Peyer's patch (tissue), 4 donors: ENCODE data around the gene TSEN54. TPM values are rescaled to one million over a fixed set of nuclear protein-coding genes. Genes with fewer than 3 reads are reported as not detected.

Source experiments
- DNase-seq, 3 donors: peaks; one replicate each; pipeline ENCODE4 v3.0.0-alpha.2; 2017 to 2019
- H3K27ac ChIP-seq, 4 donors: fragments of 200-600 bp; sonication (generic); one replicate each; pipeline ENCODE4 v1.5.1; 2016 to 2019
- H3K27me3 ChIP-seq, 2 donors: fragments of 200-600 bp; sonication (generic); one replicate each; pipeline ENCODE4 v1.5.1; 2019
- H3K36me3 ChIP-seq, 3 donors: fragments of 200-600 bp; sonication (generic); one replicate each; pipeline ENCODE4 v1.5.1; 2016 to 2019
- H3K4me1 ChIP-seq, 4 donors: fragments of 200-600 bp; sonication (generic); one replicate each; pipeline ENCODE4 v1.5.1; 2016 to 2019
- H3K4me3 ChIP-seq, 4 donors: fragments of 200-600 bp; sonication (generic); 1 replicate in 3 of 4; 2 replicates in 1 of 4; pipeline ENCODE4 v1.5.1; 2016 to 2019; ENCODE audit warnings: mild to moderate bottlenecking in 1 of 4
- H3K9me3 ChIP-seq, 4 donors: fragments of 200-600 bp; sonication (generic); one replicate each; pipeline ENCODE4 v1.5.1; 2016 to 2019; ENCODE audit warnings: mild to moderate bottlenecking in 1 of 4
- POLR2A ChIP-seq, 2 donors: fragments of 450-650 bp; IDR thresholded peaks; one replicate each; pipeline ENCODE4 v1.5.1; 2017; ENCODE audit warnings: antibody characterized with exemption in 2 of 2, mild to moderate bottlenecking in 2 of 2, moderate library complexity in 2 of 2
- total RNA-seq, 4 donors: library from RNA; depleted of rRNA; stranded (reverse); fragments of >200 nt; gene quantifications; one replicate each; pipeline ENCODE4 v1.1.0, GENCODE V29; 2016
- TF ChIP-seq, protein P1 (sequence below), 6 experiments: fragments of 450-650 bp in 4 of 6; fragments of 200-600 bp in 2 of 6; sonication (generic) in 1 of 6; IDR thresholded peaks; one replicate each; pipeline ENCODE4 v1.5.1; 2017 to 2019; ENCODE audit warnings: antibody characterized with exemption in 6 of 6, mild to moderate bottlenecking in 3 of 6, moderate library complexity in 1 of 6

Gene TSEN54
- total RNA-seq, 4 donors from 2014 or later, result 47.9 to 89.5 (median 80.0) TPM

DNA sequence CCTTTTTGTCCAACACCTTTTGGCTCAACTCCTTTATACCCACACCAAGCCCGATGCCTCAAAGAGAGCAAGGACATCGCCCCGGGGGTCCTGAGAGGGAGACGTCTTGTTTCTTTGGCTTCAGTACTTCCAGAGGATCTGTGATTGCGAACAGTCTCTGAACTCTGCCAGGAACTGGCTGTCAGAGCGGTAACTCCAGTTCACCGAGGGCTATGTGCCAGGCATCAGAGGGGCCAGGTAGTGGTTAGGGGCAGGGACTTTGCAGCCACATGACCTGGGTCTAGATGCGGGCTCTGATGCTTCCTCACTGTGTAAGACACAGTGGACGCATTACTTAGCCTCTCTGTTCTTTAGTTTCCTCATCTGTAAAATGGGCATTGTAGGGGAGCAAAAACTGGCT lies 30.8 kb downstream of the TSEN54 start:
- H3K27me3 ChIP-seq, result no peaks in the 10 kb centered on the region
- TF ChIP-seq, protein P1, sequence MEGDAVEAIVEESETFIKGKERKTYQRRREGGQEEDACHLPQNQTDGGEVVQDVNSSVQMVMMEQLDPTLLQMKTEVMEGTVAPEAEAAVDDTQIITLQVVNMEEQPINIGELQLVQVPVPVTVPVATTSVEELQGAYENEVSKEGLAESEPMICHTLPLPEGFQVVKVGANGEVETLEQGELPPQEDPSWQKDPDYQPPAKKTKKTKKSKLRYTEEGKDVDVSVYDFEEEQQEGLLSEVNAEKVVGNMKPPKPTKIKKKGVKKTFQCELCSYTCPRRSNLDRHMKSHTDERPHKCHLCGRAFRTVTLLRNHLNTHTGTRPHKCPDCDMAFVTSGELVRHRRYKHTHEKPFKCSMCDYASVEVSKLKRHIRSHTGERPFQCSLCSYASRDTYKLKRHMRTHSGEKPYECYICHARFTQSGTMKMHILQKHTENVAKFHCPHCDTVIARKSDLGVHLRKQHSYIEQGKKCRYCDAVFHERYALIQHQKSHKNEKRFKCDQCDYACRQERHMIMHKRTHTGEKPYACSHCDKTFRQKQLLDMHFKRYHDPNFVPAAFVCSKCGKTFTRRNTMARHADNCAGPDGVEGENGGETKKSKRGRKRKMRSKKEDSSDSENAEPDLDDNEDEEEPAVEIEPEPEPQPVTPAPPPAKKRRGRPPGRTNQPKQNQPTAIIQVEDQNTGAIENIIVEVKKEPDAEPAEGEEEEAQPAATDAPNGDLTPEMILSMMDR (IDR thresholded peaks at IDR 0.05), result no peak
- no peak for TF ChIP-seq POLR2A (IDR thresholded peaks at IDR 0.05)
- peaks cover 0 to 30% (median 0%) of the 10 kb centered on the region in 3 donors for H3K36me3 ChIP-seq
- peaks cover 0 to 21% (median 0%) of the 10 kb centered on the region in 4 donors for H3K4me1 ChIP-seq
- no peak for DNase-seq
- H3K4me3 ChIP-seq, result no peak overlapping the region
- H3K9me3 ChIP-seq, result no peaks in the 10 kb centered on the region
- peak overlapping the region in 2 of 4 donors; percentile 8 to 32 for H3K27ac ChIP-seq

DNA sequence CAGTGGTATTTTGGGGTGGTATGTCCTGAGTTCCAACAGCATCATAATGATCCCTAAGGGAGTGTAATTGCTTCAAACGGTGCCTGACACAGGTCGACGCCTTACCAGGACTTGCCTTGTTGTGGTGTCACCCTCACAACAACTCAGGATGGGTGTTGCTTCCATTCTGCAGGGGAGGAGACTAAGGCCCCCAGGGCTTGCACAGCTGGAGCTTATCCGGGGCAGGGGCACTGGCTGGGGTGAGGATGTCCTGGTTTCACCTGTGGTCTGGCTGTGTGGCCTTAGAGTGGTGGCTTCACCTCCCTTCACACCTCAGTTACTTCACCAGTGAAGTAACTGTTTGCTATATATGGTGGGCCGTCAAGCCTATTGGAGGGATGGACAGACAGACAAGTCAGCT lies 32.5 kb downstream of the TSEN54 start:
- Histone ChIP-seq H3K36me3 (peaks cover 0 to 35% (median 0%) of the 10 kb centered on the region in 3 donors), H3K4me1 (peaks cover 0 to 7% (median 0%) of the 10 kb centered on the region in 4 donors), H3K4me3 (no peak overlapping the region), H3K27ac (peak overlapping the region in 3 of 4 donors; percentile 82 to 97 (median 92)), H3K9me3 (no peaks in the 10 kb centered on the region), H3K27me3 (no peaks in the 10 kb centered on the region)
- no peak for TF ChIP-seq POLR2A (IDR thresholded peaks at IDR 0.05)
- TF ChIP-seq, protein P1 (IDR thresholded peaks at IDR 0.05), result no peak
- DNase-seq, result no peak

DNA sequence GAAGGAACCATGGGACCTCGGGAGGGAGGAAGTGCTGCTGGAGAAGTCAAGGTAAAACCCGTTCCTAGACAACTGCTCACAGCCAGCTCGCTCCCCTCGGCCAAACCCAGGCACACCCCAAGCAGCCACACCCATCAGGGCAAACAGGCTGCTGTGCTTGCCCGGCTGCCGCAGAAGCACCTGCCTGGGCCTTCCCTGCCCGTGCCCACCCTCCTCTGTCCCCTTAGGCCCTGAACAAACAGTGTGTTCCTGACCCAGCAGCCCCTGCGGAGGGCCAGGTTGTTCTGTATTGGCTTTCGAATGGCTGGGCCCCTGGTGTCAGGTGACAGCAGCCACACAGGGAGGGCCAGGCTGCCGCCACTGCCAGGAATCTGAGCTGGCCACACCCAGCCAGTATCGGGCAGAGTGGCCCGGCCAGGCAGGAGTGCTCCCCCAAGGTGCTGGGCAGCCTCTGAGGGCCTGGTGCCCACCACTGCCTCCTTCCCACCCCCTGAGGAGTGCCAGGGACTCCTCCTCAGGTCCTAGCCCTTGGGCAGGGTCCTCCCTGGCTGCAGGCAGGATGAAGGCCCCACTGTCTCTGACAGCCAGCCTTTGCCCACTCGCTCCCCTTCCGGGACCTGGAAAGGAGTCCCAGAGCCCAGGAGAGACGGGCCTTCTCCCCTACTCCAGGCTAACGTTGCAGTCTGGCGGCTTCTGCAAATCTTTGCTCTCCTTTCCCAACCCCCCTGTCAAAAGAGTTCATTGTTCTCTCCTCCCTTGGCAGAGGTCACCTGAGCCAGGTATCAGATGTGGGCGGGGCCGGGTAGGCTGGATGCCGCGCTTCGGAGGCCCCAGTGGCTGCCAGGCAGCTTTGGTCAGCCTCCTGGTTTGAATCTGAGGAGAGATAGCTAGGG lies 33.2 kb downstream of the TSEN54 start:
- no peaks in the 10 kb centered on the region for H3K9me3 ChIP-seq
- peak in 2 of 3 donors; percentile 83 to 89 for DNase-seq
- H3K27me3 ChIP-seq, result no peaks in the 10 kb centered on the region
- H3K36me3 ChIP-seq, result peaks cover 0 to 28% (median 0%) of the 10 kb centered on the region in 3 donors
- TF ChIP-seq, protein P1 (IDR thresholded peaks at IDR 0.05), result peak in 1 of 6 experiments; percentile 17
- TF ChIP-seq POLR2A (IDR thresholded peaks at IDR 0.05), result peak; percentile 69 to 82
- peaks cover 0 to 7% (median 0%) of the 10 kb centered on the region in 4 donors for H3K4me1 ChIP-seq
- H3K4me3 ChIP-seq, result peak overlapping the region in 1 of 4 donors; percentile 24
- peak overlapping the region in 3 of 4 donors; percentile 82 to 97 (median 92) for H3K27ac ChIP-seq

DNA sequence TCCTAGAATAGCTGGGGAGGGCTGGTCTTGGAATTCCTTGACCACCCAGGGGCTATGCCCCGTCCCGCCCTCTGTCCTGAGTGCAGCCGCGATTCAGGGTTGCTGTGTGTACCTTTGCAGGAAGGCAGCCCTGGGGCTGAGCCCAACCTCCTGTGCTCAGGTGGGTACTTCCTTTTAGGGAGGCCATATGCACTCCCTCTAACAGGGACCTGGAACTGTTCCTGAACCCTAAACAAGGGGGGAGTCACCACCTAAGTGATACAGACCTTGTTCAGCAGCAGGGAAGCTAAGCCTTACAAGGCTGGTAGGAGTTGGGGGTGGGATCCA lies 33.8 kb downstream of the TSEN54 start:
- Histone ChIP-seq H3K4me1 (peaks cover 0 to 7% (median 0%) of the 10 kb centered on the region in 4 donors), H3K9me3 (no peaks in the 10 kb centered on the region), H3K36me3 (peaks cover 0 to 25% (median 0%) of the 10 kb centered on the region in 3 donors), H3K4me3 (no peak overlapping the region), H3K27me3 (no peaks in the 10 kb centered on the region), H3K27ac (peak overlapping the region in 3 of 4 donors; percentile 82 to 97 (median 92))
- no peak for TF ChIP-seq POLR2A (IDR thresholded peaks at IDR 0.05)
- TF ChIP-seq, protein P1 (IDR thresholded peaks at IDR 0.05), result no peak
- no peak for DNase-seq

DNA sequence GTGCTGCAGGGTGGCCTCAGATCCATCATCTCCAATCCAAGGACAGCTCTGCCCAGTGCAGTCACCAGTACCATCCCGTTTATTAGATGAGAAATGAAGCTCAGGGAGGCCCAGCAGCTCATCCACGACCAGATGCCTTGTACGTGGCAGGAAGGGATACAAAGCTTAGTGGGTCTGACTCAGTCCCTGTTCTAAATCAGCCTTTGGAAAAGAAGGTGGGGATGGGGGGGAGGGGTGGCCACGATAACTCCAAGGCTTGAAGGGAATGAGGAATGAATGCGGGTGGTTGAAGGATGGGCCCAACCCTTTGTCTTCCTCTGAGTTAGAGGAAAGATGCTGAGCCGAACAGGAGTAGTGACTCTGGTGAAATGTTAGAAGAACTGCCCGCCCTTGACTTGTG lies 34.9 kb downstream of the TSEN54 start:
- H3K27me3 ChIP-seq, result no peaks in the 10 kb centered on the region
- H3K9me3 ChIP-seq, result no peaks in the 10 kb centered on the region
- peaks cover 0 to 25% (median 0%) of the 10 kb centered on the region in 3 donors for H3K36me3 ChIP-seq
- peak overlapping the region in 2 of 4 donors; percentile 92 to 97 for H3K27ac ChIP-seq
- peaks cover 0 to 12% (median 0%) of the 10 kb centered on the region in 4 donors for H3K4me1 ChIP-seq
- no peak for DNase-seq
- H3K4me3 ChIP-seq, result no peak overlapping the region
- TF ChIP-seq, protein P1 (IDR thresholded peaks at IDR 0.05), result no peak
- TF ChIP-seq POLR2A (IDR thresholded peaks at IDR 0.05), result no peak
